Measurements from ENCODE around the gene FTO. TPM values are rescaled to one million over a fixed set of nuclear protein-coding genes. Genes with fewer than 3 reads are reported as not detected.
A peak's percentile ranks its signal among the peaks of the same experiment; 100 is the strongest.

The FTO gene
- total and polyA plus RNA-seq, 2 of the 13 experiments (the other 11 are each of a cell fraction or from before 2014, with no cell fraction given): 41.6 to 55.8 TPM

DNA sequence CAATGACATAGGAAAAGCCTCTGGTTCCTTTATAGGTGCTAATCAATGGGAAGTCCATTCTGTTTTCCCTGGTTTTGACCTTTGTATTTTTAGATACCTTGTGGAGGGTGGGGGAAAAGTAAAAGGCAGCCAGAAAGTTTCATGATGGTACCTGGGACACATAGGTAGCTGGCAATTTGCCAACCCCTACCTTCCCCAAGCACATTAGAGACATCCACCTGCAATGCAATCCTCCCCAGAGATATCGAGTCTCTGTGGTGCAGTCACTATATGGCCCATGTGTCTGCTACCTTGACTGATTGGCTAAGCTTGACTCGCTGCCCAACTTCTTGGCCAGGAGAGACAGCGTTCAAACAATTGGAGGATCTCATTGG, 496.2 kb downstream of the FTO start (continued):
- TF ChIP-seq, protein P1, sequence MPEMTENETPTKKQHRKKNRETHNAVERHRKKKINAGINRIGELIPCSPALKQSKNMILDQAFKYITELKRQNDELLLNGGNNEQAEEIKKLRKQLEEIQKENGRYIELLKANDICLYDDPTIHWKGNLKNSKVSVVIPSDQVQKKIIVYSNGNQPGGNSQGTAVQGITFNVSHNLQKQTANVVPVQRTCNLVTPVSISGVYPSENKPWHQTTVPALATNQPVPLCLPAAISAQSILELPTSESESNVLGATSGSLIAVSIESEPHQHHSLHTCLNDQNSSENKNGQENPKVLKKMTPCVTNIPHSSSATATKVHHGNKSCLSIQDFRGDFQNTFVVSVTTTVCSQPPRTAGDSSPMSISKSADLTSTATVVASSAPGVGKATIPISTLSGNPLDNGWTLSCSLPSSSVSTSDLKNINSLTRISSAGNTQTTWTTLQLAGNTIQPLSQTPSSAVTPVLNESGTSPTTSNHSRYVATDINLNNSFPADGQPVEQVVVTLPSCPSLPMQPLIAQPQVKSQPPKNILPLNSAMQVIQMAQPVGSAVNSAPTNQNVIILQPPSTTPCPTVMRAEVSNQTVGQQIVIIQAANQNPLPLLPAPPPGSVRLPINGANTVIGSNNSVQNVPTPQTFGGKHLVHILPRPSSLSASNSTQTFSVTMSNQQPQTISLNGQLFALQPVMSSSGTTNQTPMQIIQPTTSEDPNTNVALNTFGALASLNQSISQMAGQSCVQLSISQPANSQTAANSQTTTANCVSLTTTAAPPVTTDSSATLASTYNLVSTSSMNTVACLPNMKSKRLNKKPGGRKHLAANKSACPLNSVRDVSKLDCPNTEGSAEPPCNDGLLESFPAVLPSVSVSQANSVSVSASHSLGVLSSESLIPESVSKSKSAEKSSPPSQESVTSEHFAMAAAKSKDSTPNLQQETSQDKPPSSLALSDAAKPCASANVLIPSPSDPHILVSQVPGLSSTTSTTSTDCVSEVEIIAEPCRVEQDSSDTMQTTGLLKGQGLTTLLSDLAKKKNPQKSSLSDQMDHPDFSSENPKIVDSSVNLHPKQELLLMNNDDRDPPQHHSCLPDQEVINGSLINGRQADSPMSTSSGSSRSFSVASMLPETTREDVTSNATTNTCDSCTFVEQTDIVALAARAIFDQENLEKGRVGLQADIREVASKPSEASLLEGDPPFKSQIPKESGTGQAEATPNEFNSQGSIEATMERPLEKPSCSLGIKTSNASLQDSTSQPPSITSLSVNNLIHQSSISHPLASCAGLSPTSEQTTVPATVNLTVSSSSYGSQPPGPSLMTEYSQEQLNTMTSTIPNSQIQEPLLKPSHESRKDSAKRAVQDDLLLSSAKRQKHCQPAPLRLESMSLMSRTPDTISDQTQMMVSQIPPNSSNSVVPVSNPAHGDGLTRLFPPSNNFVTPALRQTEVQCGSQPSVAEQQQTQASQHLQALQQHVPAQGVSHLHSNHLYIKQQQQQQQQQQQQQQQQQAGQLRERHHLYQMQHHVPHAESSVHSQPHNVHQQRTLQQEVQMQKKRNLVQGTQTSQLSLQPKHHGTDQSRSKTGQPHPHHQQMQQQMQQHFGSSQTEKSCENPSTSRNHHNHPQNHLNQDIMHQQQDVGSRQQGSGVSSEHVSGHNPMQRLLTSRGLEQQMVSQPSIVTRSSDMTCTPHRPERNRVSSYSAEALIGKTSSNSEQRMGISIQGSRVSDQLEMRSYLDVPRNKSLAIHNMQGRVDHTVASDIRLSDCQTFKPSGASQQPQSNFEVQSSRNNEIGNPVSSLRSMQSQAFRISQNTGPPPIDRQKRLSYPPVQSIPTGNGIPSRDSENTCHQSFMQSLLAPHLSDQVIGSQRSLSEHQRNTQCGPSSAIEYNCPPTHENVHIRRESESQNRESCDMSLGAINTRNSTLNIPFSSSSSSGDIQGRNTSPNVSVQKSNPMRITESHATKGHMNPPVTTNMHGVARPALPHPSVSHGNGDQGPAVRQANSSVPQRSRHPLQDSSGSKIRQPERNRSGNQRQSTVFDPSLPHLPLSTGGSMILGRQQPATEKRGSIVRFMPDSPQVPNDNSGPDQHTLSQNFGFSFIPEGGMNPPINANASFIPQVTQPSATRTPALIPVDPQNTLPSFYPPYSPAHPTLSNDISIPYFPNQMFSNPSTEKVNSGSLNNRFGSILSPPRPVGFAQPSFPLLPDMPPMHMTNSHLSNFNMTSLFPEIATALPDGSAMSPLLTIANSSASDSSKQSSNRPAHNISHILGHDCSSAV (CRISPR knock-in tag; IDR thresholded peaks at IDR 0.05; ENCODE audit: borderline replicate concordance): no peak
- TF ChIP-seq RFX5 (IDR thresholded peaks at IDR 0.05; ENCODE audit: low read depth, low read length): no peak
- no peak for TF ChIP-seq NR2F1 (CRISPR knock-in tag; IDR thresholded peaks at IDR 0.05)

DNA sequence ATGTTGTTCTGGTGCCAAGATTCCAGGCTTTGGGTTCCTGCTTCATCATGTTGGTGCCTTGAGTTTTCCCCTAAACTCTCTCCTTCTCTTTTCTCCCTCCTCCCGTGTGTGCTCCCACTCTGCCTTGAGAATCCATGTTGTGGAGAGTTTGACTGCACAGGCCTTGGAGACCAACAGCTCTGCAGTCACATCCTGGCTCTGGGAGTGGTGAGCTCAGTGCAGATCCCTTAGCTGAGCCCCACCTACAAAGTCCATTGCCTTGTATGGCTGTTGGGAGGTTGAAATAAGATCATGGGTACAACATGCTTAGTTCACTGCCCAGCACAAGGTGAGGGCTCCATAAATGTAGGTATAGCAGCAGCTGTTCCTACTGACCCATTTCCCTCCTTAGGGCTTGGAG, 496.8 kb downstream of the FTO start:
- Histone ChIP-seq H2AFZ (ENCODE audit: low read length) (no peak overlapping the region), H3K4me3 (replicated peaks in 1 of 3; ENCODE audit: insufficient read depth in 1 of 3, low read depth in 2 of 3, low read length in 3 of 3) (no peak overlapping the region), H3K27ac (ENCODE audit: extremely low read length, insufficient read depth, low read length) (no peak overlapping the region), H3K36me3 (replicated peaks in 1 of 2; ENCODE audit: control insufficient read depth in 1 of 2, insufficient read depth in 2 of 2, low read length in 2 of 2) (no peaks in the 10 kb centered on the region), H3K9me3 (ENCODE audit: low read length) (no peaks in the 10 kb centered on the region), H3K27me3 (ENCODE audit: control insufficient read depth in 1 of 2, insufficient read depth in 2 of 2, low read length in 2 of 2) (peaks cover 4 to 7% of the 10 kb centered on the region in 2 experiments; a peak in 2 of 5 replicates), H3K9ac (ENCODE audit: insufficient read depth, low read depth, low read length) (no peak overlapping the region), H3K79me2 (ENCODE audit: insufficient read depth, low read length) (no peaks in the 10 kb centered on the region), H3K4me2 (ENCODE audit: low read depth, low read length) (no peak overlapping the region), H3K4me1 (ENCODE audit: insufficient read depth, low read length) (peaks cover 47% of the 10 kb centered on the region), H4K20me1 (ENCODE audit: insufficient read depth, low read length) (no peaks in the 10 kb centered on the region)
- DNase-seq (ENCODE audit: low spot score) (no peak), FAIRE-seq (no peak), ATAC-seq (no peak)
- POLR2A ChIA-PET: interaction anchor here (1.0 to 1.1 kb wide), 2 partner anchors 9 to 36 kb away, joined by 3 to 4 read pairs; no protein-coding TSS in a partner anchor
- 58% methylated on average over 1 of the region's 1 CpG for WGBS (ENCODE audit: low lambda C conversion rate)
- no TSS peak for BruUV-seq (replicated peaks)
- CTCF ChIA-PET (ENCODE audit: low intra/inter-chr PET ratio, low total read pairs): no interaction called here
- in situ Hi-C loops (cut with HindIII; ENCODE audit: extremely low pct_ligation_motif_present, low pct_unique_long_range_greater_than_20kb) (no loop called here), intact Hi-C loops (cut with micrococcal nuclease; ENCODE audit: unreplicated experiment) (no loop called here)
- TF ChIP-seq SRF (IDR thresholded peaks at IDR 0.05; ENCODE audit: low read depth, low read length) (0 out of 2 replicates have a peak, but pooled peaks have one; percentile 16), JARID2 (CRISPR knock-in tag; IDR thresholded peaks at IDR 0.05; ENCODE audit: insufficient replicate concordance) (no peak), ZNF263 (CRISPR knock-in tag; IDR thresholded peaks at IDR 0.05) (peak; percentile 60; the same call in 1 of the 2 replicates)
